T-helper 9 cell (primary cell): Measurements from ENCODE around the gene TMEM151B.

Experiments used
- DNase-seq: peaks from one replicate; pipeline ENCODE4 v3.0.0-alpha.2; 2020

The TMEM151B gene

DNA sequence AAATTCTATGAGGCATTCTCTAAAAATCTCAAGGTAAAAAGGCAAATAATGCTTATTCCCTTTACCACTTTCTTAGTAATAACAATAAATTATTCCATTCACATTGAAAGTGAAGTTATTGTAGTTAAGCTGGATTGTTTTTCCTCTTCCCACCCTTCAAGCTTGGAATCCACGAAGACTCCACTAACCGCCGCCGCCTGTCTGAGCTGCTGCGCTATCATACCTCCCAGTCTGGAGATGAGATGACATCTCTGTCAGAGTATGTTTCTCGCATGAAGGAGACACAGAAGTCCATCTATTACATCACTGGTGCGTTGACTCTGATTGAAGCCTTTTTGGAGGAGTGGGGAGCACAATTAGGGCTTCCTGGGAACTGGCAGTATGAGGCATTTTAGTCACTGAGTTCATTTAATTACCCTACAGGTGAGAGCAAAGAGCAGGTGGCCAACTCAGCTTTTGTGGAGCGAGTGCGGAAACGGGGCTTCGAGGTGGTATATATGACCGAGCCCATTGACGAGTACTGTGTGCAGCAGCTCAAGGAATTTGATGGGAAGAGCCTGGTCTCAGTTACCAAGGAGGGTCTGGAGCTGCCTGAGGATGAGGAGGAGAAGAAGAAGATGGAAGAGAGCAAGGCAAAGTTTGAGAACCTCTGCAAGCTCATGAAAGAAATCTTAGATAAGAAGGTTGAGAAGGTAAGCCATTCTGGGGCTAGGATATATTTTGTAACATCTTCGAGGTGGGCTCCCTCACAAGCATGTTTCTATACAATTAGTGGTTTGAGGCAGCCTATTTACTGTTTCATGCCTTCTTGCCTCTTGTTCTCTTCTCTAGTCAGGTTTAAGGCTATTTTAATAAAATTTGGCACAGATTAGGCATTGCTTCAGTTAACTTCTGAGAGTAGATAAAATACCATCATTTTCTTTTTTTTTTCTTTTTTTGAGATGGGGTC lies 18.4 kb upstream of the TMEM151B start:
- DNase-seq, result no peak

DNA sequence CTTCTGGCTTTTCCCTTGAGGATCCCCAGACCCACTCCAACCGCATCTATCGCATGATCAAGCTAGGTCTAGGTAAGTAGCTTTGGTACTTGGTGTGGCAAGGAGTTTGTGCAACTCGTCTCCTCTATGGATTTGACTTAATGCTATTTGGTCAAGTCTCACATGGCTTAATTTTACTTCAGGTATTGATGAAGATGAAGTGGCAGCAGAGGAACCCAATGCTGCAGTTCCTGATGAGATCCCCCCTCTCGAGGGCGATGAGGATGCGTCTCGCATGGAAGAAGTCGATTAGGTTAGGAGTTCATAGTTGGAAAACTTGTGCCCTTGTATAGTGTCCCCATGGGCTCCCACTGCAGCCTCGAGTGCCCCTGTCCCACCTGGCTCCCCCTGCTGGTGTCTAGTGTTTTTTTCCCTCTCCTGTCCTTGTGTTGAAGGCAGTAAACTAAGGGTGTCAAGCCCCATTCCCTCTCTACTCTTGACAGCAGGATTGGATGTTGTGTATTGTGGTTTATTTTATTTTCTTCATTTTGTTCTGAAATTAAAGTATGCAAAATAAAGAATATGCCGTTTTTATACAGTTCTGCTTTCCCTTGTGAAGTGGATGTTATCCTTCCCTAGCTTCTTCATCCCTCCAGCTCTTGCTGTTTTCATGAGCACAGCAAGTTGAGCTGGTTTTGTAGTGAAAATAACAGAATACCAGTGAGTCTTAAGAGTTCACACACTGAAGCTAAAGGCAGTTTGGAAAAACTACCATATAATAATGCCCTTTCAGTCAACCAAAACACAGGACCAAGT lies 16.7 kb upstream of the TMEM151B start:
- peak; percentile 61 for DNase-seq

DNA sequence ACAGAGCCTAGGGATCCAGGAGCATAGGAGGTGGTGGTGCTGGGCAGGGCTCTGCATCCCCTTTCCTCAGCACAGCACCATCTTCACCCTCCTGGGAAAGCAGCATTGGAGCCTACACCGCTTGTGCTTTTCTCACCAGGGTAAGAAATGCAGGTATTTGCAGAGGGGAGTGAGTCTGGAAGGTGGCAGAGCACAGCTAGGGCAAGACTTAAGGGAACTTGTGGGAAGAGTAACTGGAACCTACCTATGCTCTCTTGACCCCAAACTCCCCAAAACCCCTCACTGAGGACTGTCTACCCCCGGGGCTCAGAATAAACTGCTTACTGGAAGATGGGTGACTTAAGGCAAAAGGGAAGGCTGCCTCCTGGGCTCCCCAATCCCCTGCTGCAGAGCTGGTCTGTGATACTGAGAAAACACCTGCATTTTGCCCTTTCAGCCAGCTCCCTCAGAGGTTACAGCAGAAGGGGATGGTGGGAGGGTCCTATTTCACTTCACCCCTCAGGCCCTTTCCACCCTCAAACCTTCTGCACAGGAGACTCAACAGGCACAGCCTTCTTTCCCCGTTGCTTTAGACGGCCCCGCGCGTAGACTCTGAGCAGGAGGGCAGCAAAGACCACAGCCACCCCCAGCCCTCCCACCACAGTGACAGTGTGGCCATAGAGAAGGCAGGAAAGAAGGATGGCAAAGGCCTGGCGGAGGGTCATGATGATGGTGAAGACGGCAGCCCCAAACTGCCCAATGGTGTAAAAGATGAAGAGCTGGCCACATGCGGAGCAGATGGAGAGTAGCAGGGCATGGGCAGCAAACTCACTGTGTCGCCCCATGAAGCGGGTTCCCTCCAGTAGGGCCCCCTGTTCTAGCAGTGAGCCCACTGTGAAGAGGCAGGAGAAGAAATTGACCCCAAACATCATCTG lies 15.8 kb upstream of the TMEM151B start:
- DNase-seq, result no peak

DNA sequence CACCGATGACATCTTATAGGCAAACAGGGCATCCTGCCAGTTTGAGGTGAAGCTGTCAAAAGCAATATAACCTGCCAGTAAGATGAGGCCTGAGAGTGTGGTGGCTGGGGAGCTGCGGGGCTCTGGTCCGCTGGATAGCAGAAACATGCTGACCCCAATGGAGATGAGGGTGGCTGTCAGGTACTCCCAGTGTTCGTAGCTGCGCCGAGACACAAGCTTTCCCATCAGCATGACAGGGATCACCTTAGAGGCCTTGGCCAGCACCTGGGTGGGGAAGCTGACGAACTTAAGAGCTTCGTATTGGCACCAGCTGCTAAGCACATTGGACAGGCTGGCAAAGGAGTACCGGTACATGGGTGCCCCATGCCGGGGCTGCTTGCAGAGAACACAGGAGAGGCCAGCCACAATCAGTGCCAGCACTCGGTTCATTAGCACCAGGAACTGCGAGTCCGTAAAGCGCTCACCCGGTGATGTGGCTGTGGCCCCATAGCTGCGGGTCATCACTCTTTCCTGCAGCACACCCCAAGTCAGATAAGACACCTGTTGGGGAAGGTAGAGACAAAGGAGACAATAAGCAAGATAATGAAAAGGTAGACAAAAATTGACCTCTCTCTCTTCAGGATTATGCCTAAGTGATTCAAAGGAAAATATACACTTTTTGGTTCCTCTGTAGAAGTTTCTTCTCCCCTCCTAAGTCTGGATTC lies 15.0 kb upstream of the TMEM151B start:
- DNase-seq, result no peak

DNA sequence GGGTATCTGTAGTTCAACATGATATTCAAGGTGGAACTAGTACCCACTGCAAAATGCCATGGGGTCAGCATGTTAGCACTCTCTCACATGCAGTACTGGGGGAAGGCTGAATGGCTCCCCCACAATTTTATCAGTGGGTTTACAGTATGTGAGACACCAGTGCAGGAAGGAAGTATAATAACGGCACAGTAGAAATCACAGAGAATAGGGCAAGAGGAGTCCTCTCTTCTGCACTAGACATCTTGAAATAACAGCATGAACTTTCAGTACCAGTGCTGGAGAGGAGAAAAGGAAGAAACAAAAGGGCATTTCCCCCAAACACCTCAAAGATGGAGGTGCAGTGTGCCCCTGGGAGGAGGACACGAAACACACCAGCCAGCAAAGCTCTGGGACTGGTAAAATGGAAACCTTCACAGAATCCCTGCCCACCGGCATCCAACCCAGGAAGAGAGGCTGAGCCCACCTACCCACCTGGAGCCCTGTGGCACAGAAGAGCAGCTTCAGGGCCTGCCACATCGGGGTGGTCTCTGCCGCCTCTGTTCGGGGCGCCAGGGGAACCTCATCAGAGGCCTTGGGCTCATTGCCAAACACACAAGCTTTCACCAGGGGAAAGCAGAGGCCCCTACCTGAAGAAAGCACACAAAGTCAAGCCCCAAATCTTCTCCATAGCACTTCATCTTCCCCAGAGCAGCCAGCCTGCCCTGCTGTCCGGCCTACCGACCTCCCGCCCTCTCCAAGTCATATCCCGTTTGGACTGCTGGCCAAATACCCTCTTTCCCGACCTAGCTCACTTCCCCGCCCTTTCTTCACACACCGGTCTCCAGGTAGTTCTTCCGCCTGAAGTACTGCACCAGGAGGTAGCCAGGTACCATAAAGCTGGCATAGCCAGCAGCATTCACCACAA lies 14.1 kb upstream of the TMEM151B start:
- no peak for DNase-seq

DNA sequence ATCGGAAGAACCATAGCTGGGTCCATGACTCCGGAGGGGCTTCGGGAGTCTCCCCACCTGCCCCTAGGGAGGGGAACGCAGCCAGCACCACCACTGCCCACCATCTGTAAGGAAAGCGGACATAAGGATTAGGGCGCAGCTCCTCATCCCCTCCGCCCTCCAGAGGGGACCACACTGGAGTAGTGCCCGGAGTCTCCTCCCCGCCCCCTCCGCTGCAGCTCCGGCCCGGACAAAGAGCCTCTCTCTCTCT lies 13.6 kb upstream of the TMEM151B start:
- DNase-seq, result no peak

DNA sequence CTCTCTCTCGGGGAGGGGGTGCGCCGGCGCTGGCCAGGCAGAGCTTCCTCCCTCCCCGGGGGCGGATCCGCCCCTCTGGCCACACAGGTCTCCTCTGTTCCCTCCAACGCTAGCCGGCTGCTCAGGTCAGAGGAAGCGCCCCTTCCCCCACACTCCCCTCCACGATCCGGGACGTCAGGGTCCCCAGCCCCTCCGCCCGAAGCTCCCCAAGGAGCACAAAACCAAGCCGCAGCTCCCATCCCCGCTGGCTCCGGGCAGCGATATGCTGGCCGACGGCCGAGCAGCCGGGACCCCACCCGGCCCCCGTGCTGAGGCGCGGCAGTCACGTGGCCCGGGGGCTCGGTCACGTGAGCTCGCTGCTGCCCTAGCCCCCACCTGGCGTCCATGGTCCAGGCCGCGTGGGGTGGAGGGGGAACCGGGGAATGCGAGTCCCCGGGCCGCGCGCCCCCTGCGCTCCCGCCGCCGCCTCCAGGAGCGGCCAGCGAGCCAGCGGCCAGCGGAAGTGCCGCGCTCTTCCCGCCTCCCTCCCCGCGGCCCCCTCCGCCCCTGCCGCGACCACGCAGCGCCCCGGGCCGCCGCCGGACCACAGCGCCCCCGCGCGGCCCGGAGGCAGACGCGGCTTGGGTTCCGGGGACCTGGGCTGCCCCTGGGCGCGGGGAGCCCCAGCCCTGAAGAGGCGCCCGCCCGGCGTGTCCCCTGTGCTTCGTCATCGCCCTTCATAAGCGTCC lies 13.1 kb upstream of the TMEM151B start, which contains the start of gene SLC35B2:
SLC35B2 (minus strand) TSS at position 504 of the 728 bp plus-strand sequence; CDS start at position 386, 118 bp downstream.
- DNase-seq, result peak; percentile 57

DNA sequence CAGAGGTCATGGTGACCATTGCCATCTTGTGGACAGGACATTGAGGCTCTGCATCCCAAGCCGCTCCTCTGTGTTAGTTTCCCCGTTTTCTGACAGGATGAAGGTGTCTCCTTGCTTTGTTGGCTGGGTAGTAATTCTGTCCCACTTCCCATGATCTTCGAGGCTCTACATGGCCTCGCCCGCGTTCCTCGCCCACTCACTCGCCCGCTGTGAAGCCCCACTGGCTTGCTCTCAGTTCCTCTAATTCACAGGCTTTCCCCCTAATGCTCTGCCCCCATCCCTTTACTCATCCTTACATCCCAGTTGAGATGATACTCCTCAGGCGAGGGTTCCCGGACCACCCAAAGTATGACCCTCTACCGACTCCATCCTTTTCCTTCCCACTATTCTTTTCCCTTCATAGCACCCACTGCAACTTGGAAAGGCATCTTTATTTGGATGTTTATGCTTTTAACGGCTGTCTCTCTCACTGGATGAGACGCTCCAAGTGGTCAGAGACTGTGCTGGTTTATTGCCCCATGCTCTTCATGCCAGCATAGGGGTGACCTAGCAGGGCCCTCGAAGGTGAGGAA lies 12.4 kb upstream of the TMEM151B start:
- no peak for DNase-seq

DNA sequence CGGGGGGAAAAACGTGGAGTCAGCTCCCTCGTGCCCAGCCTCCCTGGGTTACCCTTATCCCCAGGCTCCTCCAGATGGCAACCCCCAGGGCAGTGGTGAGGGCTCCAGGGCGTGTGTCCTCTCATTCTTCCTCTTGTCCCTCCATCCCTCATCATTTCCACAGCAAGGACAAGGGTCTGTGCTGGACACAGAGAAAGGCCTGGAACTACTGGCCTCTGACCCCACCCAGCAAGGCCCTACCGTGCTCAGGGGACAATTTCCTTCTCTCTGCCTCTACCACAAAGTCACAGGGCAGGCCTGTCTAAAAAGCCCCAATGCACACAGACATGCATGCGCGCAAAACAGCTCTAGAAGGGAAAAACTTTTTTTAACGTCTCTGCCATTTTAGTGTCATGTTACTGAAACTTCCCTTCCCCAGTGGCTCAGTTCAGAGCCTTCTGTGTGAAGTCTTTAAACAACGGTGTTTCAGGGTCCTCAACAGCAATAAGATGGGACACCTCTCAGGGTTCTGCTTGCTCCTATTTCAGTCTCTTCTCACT lies 11.9 kb upstream of the TMEM151B start:
- DNase-seq, result no peak

DNA sequence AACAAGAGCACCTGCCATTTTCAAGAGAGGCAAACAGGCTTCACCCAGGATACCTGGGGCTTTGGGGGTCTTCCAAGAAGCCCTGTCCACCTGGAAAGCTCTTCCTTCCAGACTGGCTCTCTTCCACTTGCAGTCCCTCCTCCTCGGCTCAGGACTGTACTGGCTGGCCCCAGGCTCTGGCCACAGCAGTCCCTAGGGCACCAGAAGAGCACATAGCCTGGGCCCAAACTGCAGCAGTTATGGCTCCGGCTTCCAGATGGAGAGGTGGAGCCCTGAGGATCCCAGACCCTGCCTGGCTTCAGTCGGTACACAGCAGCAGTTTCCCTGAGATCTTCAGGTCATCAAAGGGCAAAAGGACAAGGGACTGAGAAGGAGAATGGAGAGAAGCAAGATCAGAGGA lies 11.3 kb upstream of the TMEM151B start:
- DNase-seq, result no peak

DNA sequence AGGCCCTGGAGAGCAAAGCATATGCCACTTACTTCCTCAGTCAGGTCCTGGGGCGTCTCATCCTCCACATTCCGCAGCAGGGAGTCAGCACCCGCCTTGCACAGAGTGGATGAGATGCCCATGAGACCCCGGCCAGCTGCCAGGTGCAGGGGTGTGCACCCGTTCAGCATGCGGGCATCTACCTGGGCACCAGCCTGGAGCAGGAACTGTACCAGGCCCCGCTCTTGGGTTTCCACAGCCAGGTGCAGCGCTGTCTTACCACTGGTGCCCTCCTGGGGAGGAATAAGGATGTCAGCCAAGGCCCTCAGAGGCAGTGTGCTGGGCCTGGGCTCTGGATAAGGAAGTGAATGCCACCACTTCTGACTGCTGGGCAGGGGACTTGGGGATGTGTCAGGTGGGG lies 10.2 kb upstream of the TMEM151B start:
- no peak for DNase-seq

DNA sequence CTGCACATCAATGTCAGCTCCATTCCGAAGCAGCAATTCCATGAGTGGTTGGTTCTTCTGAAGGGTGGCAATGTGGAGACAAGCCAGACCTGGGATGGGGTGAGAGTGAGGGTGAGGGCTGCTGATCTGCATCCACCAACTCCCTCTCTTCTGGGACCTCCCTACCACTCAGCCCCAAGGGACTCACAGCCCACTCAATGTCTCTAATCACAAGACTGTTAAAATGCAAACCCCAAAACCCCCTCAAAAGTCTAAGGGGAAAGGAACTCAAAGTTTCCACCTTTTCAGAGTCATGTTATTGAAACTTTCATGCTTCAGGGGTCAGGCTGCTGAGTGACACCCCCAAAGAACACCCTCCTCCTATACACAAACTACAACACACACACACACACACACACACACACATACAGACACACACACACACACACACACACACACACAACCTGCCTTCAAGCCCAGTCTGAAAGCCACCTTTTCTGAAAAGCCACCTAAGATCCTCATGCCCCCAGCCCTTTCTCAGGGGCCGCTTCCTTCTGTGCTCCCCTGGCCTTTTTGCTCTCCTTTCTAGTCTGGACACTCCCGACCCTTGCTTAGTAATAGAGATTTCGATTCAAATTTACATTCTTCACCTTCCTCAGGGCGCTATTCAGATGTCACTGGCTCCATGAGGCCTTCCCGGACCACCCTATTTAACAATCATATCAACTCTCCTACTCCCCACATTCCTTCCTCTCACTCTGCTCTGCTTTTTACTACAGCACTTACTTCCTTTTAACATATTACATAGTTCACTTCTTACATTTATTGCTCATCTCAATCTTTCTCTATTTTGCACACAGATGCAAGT lies 9.6 kb upstream of the TMEM151B start:
- DNase-seq, result no peak

DNA sequence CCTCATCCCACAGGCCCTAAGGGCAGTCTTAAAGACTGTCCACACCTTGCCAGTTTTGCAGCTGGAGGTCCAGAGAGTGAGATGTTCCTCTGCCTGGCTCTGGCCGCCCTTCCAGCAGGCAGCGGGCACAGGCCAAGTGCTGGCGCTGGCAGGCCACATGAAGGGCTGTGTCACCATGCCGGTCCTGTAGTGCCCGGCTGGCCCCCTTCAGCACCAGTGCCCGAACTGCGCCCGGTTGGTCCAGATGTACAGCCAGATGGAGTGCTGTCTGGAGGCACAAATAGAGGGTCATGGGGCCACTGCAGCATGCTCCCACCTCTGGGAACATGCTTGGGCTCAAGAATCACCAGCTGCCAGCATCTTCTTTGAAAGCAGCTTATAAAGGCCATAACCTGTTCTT lies 8.7 kb upstream of the TMEM151B start:
- no peak for DNase-seq

DNA sequence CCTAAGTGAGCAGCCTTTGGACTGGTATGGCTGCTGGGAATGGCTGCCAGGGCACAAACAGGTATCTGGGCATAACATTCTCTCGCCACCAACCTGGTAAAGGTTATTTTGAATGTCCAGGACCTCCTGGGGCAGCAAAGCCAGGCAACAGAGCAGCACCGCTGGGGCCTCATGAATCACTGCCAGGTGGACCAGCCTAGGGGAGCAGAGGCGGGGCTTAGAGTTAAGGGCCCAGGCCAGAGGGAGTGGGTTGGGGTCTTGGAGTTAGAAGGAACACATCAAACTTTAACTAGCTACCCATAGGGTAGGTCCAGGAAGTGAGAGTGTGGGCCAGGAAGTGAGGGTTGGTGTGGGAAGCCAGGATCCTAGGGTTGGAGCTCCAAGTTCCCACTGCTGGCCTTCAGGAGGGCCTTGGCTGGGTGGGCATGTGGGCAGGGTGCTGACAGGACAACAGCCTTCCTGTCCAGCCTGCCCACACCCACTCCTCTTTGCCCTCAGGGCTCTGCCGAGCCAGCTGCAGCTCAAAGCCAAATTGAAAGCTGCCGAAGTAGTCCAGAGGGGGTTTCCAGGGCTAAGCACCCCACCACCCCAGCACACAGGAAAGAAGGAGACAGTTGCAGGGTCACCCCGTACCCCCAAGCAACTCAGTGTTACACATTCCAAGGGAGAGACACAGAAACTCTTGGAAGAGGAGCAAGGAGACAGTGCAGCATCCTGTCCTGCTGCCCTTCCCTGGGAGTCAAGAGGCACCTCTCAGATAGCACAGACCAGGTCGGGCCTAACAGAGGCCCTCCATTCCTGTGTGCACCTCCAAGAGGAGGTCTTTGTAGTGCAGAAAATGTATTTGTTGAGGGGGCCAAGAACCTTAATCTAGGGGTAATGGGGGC lies 7.5 kb upstream of the TMEM151B start:
- DNase-seq, result no peak

DNA sequence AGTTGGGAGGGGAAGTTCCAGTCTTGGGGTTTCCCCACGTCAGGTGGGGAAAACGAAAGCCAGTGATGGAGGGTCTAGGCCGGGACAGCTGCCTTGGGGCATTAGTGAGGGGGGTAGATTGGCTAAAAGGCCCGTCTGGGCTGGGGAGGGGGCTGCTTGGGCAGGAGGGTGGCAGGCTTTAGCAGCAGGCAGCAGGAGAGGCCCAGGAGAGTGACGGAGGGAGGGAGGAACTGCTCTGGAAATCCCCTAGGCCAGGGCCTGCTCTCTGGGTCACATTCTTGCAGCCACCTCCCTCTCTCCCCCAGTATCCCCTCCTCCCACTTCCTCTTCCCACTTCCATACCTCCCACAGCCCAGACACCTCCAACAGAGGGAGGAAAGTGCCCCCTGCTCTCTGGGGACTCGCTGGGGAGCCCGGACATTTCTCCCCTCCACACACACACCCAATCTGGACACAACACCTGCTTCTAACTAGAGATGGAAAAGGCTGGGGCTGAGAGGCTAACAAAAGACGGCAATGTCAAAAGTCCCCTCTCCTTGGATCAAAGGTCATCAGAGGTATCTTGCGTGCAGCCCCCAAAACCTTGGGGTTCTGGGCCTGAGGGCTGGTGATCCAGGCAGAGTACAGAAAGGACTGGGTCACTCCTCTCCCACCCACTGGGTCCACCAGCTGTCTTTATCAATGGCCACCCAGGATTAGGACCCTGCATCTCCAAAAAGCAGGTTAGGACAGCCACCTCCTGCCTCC lies 6.7 kb upstream of the TMEM151B start:
- DNase-seq, result peak; percentile 32

DNA sequence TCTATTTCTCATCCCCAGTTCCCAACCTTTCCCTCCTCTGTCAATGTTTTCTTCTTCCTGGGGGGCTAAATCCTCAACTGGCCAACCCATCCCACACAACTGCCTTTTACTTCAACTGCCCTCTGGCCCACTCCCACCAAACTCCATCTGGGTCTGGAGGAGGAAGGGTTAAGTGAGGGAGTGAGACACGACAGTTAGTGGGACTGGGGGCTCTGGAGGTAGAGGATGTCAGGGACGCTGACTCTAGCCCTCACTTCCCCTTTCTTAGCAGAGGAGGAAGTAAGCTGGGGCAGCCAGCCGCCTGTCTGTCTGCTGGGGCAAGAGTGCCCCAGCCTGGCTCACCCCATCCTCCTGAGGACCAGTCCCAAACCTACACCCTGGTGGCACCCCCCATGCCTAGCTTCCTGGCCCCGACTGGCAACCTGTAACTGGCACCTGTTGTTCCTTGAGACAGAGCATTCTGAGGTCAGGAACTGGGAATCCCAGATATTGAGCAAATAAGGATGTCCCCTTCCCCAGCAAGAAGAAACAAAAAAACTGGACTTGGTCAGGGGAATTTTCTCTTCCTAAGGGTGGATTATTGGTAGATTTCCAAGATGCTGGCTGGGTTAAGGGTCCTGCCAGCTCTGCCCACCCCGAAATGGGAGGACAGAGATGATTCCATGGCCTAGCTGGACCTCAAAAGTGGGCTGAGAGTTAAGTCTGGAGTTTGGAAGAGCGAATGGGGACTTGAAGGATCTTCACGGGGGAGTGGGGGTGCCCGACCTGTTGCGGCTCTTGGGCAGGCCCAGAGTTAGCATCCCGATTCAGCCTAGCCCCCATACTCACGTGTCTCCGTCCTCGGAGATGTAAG lies 5.9 kb upstream of the TMEM151B start:
- peak; percentile 34 for DNase-seq
